GM19239 (cell line): ENCODE data around the gene PPP1R7.

Experiments used
- DNase-seq: peaks from one replicate; pipeline ENCODE4 v3.0.0; 2011; ENCODE audit warnings: low spot score; ENCODE audit not compliant: insufficient read length
- FAIRE-seq: peaks from 2 replicates; lab custom pipeline; 2011; peaks lifted over from hg19 to GRCh38; lab: Jason Lieb, UNC

The PPP1R7 gene

DNA sequence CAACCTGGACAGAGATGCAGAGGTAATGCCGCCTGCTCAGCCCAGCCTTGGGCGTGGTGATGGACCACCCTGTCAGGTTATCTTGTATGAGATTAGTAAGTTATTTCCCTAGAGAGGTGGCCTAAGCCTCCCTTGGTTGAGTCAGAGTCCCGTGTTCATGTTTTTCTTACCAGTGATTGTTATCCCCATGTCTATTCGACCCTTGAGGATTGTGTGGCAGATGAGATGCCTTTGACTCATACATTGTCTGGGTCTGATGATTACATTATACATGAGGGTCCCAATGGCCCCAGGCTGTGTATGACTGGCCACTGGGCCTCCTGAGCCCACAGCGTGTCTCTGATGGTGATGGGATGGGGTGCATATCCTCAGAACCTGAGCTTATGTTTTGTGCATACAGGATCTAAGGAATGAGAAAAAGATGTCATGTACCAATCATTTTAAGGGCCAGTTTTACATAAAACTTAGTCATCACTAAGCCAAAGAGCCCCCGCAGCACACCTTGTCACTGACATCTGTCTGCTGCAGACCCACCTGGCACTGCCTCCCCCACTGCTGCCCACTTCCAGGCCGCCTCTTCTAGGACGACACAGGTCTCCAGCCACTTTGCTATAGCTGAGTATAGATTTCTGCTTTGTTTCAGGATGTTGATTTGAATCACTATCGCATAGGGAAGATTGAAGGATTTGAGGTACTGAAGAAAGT is 7.7 kb downstream of the PPP1R7 start:
- FAIRE-seq, result no peak
- no peak for DNase-seq

DNA sequence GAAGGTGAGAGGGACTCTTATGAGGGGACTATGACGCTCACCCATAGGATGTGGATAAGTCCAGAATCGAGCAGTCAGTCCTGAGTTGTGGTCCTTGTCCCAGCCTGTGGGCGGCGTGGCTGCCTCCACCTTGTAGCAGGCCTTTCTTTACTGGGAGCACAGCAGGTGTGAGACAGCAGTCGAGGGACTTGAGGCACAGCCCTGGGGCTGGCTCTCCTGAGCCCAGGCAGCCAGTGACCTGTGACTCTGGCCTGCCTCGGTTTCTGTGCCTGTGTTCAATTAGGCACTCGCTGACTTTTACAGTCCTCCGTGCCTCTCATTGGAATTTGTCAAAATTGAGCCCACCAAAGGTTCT is 8.3 kb downstream of the PPP1R7 start:
- FAIRE-seq, result no peak
- no peak for DNase-seq

DNA sequence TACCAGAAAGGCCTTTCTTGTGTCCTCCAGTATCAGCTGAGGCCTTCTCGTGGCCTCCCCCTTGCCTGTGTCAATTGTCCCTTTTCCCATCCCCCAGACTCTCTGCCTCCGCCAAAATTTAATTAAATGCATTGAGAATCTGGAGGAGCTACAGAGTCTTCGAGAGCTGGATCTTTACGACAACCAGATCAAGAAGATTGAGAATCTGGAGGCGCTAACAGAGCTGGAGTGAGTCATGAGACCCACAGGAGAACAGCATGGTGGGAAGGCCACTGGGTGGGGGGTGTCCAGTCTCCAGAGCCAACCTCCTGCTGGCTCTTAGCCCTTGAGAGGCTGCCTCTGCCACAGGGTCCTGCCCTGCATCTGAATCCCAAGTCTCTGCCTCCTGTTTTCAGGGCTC is 8.8 kb downstream of the PPP1R7 start:
- DNase-seq (no peak), FAIRE-seq (no peak)

DNA sequence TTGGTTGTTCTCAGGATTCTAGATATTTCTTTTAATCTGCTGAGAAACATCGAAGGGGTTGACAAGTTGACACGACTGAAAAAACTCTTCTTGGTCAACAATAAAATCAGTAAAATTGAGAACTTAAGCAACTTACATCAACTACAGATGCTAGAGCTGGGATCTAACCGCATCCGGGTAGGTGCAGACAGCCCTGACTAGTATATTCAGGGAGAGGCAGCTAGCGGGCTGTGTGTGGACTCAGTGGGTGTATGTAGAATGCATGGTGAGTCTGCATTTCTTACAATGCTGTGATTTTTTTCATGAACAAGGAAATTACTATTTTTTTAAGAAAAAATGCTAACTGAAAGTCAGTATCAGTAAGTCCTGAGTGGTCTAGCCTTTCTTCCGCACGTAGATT is 10.1 kb downstream of the PPP1R7 start:
- no peak for FAIRE-seq
- DNase-seq, result no peak

DNA sequence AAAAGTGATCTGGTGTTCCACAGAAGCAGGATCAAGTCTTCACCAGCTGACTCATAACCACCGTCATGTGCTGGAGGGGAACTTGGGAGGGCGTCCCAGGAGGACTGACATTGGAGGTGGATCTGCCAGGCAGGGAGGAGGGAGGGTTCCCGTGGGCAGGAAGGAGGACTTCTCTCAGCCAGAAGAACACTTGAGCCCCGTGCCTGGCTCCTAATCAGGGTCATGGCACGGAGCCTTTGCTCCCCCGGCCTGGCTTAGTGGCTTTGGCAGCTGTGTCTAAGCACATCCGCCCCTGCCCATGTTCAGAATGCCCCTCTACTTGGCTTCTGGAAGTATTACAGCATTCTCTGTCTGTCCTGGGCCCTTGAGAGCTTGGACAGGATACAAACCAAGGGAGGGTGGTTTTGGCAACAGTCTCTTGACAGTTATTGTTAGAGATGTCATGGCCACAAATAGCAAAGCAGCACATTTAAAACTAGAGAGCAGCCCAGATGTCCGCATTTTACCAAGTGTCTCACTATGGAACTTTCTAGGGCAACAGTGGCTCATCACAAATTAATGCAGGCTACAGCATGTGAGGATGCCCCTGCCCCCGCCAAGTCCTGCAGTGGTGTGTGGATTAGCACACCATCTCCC is 11.5 kb downstream of the PPP1R7 start:
- DNase-seq (no peak), FAIRE-seq (no peak)

DNA sequence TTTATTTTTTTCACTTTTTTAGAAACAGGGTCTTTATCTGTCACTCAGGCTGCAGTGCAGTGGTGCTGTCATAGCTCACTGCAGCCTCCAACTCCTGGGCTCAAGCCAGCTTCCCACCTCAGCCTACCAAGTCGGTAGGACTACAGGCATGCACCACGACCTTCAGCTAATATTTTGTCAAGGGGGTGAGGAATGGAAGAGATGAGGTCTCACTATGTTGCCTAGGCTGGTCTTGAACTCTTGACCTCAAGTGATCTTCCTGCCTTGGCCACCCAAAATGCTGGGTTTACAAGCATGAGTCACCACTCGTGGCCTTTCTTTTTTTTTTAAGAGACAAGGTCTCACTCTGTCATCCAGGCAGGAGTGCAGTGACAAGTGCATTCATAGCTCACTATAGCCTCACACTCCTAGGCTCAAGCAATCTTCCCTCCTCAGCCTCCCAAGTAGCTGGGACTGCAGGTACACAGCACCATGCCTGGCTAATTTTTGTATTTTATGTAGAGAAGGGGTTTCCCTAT is 13.4 kb downstream of the PPP1R7 start:
- no peak for FAIRE-seq

DNA sequence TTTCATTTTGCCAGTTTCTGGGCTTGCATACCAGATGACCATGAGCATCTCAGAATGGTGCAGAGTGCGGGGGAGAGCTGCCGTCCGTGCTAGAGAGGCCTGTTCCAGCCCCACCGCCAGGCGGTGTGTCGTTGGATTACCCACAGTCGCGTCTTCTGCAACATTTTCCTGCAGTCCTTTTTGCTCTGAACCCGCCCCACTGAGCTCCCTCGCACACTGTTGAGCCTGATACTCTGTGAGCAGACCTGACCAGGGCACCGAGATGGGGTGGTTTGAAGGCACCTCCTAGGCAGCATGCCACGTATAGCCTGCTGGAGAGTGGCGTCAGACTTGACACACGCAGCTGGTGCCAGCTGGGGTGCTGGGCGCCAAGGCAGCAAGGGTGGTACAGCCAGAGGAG is 18.1 kb downstream of the PPP1R7 start:
- DNase-seq, result no peak
- FAIRE-seq, result no peak

More for the DNA sequence above, 13.4 kb downstream of the PPP1R7 start:
- no peak for DNase-seq

DNA sequence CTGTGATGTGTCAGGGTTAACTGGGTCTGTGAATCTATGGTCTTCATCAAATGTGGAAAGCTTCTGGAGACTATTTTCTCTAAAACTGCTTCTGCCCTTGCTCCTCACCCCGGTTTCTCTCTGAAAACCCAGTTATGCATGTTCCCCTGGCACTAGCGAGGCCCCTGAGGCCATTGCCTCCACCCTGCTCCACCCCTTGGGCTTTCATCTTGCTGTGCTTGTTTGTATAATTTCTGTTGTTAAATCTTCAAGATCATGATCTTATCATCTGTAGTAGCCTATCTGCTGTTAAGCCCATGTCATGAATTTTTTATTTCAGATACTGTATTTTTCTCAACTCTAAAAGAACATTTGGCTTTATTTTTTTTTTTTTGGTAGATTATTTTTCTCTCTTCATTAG is 23.3 kb downstream of the PPP1R7 start:
- no peak for FAIRE-seq
- no peak for DNase-seq

DNA sequence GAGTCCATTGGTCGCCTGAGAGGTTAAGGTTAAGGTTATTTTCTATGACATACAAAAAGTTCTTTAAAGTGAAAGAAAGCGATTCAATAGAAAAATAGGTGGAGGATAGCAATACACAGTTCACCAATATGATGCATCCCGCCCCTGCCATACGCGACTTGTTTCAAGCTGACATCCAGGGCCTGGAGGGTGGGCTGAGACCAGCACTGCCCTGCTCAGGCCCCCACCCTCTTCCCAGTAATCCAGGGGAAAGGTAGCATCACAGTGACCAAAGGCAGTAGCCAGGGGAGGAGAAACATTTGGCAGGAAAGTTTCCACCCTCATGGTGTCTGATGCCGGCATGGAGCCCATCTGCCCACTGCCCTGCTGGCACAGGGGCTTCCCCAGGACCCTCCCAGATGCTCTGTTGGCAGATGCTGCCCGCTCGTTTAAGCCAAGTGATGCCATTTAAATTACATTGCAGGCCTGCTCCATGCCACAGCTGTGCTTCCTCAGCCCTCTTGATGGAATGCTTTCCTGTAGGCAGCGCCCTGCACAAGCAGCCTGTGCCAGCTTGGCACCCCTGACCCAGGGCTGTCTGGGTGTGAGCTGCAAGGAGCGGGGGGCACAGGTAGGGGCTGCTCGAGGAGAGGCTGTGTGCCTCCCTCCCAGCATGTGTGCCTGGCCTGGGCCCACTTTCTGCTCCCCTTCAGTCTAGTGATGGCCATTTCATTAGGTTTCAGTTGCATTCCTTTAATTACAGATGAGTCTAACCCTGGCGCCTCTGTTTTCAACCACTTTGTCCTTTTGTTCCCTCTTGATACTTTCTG is 27.5 kb downstream of the PPP1R7 start:
- no peak for FAIRE-seq
- DNase-seq, result no peak

DNA sequence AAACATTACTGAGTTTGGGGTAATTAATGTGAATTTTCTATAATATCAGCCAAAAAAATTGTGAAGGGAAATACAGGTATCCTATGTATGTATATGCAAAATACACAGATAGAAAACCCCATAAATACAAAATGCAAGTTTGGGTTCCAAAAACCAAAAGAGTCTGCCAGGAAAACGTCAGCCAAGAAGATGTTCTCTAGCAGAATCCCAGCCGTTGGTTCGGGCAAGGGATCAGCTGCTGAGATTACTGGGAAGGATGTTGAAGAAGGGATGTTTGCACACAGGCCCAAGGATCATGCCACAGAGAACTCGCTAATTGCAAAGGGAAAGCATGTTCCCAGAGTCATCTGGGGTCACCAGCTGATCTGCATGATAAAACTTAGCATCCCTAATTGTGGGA is 28.7 kb downstream of the PPP1R7 start:
- no peak for DNase-seq
- no peak for FAIRE-seq

DNA sequence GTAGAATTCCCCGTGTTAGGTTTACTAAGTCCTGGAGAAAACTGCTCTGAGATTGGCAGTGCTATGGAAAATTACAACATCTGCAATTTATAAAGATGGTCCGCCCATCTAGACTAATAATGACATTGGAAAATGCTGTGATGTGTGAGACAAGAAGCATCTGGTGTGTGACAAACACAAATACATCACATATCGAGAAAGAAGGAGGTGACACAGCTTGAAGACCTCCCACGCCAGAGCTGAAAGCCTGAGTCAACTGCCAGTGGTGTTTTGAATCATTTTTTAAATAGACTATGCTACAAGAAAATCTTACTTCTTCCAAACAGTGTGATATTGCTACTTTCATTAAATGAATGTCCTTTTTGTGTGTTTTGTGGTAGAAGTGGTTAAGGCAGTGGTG is 29.6 kb downstream of the PPP1R7 start:
- DNase-seq (no peak), FAIRE-seq (no peak)

DNA sequence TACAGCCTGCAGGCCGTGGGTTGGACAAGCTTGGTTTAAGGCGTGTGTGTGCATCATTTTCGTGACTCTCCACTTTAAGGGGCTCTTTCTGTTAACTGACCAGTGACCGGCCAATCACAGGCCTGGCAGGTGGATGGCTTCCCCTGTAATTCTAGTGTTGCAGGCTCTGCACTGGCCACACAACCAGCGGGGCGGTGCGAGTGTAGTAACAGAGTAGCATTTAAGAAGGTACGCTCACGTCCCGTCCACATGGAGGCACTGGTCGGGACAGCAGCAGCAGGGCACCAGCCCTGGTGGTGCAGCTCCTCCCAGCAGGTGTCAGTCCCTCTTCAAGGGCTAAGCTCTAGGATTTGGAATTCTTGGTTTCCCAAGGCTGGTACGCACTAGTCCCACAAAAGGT is 30.2 kb downstream of the PPP1R7 start:
- FAIRE-seq (no peak), DNase-seq (no peak)

DNA sequence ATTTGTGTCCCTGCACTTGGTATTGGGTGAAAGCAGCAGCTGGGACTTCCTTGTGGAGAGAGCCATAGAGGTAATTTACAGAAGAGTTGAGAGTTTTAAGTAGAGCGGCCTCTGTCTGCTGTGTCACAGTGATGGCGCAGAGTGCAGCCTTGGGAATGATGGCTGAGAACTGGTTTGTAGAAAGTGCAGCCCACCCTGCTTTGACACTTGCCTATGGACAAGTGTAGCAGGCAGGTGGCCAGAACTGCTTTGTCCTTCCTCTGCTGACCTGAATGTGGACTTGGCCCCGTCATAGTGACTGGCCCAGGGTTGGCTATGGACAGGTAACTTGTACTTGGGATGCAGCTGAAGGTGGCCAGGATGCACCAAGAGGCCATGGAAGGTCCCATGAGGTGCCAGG is 31.9 kb downstream of the PPP1R7 start:
- no peak for FAIRE-seq
- no peak for DNase-seq

DNA sequence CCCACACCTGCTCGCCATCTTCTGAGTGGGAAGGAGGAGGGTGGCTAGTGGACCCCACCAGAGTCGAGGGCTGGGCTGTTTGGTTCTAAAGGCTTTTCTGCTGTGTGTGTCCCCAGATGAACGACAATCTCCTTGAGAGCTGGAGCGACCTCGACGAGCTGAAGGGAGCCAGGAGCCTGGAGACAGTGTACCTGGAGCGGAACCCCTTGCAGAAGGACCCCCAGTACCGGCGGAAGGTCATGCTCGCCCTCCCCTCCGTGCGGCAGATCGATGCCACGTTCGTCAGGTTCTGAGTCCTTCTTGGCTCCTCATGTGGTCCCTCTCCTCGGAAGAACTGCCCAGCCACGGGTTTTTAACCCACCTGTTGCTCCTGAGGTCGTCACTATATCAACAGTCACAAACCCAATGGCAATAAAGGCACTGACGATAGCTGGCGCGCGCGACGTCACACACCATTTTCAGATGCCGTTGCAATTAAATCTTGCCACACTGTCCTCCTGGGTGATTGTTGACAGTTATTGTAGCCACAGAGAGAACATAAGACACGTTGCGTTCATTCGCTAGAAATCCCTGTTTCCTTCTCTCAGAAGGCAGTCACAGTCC is 32.4 kb downstream of the PPP1R7 start:
- DNase-seq, result no peak

DNA sequence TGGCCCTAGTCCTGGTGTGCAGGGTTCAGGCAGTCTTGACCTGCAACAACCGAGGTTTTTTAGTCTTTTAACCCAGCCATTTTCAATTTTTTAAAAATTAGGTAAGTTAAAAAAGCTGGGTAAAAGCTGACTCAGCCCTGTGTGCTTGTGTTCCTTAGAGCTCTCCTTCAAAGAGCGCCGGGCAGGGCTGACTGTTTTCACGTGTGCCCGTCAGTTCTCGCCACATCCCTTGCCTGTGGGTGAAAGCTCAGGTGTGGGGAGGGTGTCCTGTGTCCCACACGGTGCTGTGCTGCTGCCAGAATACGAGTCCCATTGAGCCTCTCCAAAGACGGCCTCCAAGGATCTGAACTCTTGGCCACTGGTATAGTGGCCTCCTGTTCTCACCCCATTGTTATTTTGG is 33.0 kb downstream of the PPP1R7 start:
- FAIRE-seq (no peak), DNase-seq (no peak)

More for the DNA sequence above, 32.4 kb downstream of the PPP1R7 start:
- FAIRE-seq, result no peak

DNA sequence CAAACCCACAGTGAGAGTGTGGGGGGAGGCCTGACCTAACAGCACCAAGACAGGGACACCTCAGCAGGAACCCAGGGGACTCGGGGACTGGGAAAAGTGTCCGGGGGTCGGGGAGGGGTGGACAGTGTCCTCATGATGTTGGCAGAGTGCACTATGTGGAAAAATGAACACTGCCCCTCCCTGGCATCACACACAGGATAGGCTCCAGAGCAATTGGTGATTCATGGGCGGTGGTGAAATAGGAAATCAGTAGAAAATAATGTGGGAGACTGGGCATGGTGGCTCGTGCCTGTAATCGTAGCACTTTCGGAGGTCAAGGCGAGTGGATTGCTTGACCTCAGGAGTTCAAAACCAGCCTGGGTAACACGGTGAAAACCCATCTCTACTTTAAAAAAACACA is 34.6 kb downstream of the PPP1R7 start:
- FAIRE-seq, result no peak
- DNase-seq, result no peak

DNA sequence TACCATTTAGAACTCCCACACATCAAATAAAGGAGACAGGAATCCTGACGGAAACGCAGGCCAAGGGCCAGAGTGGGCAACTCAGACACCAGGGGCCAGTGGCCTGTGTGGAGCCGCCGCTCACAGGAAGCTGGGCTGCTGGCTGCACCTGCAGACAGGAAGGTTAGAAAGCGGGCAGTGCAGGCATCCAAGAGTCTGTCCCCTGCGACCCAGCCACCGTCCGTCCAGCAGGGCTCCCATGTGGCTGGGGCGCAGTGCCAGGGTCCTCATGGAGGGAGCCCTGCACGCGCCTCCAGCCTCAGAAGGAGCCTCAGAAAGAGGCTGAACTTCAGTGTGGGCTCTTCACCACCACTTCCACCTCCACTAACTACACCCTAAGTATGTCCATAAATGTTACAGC is 35.7 kb downstream of the PPP1R7 start:
- DNase-seq, result no peak
- FAIRE-seq, result no peak

DNA sequence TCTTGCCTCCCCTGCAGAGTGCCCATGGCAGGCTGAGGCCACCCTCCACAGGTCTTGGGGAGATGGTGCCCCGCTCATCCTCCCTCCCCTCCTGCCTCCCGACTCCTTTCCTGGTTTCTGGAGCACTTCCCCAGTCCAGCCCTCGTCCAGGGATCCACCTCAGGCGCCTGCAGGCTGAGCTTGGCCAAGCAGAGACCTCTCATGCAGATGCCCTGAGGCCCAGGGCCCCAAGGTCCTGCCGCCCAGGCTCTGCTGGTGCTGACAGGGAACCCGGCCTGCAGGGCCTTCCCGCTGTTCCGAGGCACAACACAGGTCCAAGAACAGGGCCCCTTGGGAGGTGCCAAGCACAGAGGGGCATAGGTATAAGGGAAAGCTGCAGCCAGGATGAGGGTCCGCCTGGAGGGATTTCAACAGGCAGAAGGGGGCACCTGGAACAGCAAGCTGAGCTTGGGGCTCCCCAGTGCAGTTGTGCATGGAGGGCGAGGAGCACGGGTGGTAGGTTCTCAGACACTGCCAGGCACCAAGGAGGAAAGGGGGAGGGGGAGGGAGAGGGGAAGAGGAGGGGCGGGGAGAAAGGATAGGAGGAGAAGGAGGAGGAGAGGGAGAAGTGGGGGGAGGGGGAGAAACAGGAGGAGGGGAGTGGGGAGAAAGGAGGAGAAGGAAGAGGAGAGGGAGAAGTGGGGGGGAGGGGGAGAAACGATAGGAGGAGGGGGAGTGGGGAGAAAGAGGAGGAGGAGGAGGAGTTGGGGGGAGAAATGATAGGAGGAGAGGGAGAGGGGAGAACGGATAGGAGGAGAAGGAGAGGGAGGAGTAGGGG is 37.0 kb downstream of the PPP1R7 start:
- FAIRE-seq (no peak), DNase-seq (no peak)

DNA sequence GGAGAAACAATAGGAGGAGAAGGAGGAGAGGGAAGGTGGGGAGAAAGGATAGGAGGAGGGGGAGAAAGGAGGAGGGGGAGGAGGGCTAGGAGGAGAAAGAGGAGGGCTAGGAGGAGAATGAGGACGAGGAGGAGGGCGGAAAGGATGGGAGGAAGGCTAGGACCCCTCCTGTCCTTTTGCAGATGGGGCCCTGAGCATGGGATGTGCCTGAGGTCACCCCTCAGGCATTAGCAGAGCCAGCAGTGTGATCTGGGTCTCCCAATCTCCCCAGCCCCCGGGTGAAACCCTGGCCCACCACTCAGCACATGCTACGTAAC is 37.6 kb downstream of the PPP1R7 start:
- no peak for DNase-seq
- FAIRE-seq, result no peak
